Glutamatergic neuron (in vitro differentiated cells): ENCODE results near the gene SLAIN2. TPM values are rescaled to one million over a fixed set of nuclear protein-coding genes. Genes with fewer than 3 reads are reported as not detected.

Experiments used
- DNase-seq: peaks from one replicate; pipeline ENCODE4 v3.0.0; 2022
- H3K27ac Mint-ChIP-seq: one replicate; pipeline ENCODE4 v1.8.0; 2020; ENCODE audit warnings: mild to moderate bottlenecking, mixed read lengths, inconsistent platforms; ENCODE audit not compliant: unreplicated experiment
- H3K27me3 Mint-ChIP-seq: one replicate; pipeline ENCODE4 v1.8.0; 2020; ENCODE audit warnings: mild to moderate bottlenecking, moderate library complexity, mixed read lengths, inconsistent platforms; ENCODE audit not compliant: unreplicated experiment
- H3K36me3 Mint-ChIP-seq: one replicate; pipeline ENCODE4 v1.8.0; 2020; ENCODE audit warnings: mild to moderate bottlenecking, mixed read lengths, inconsistent platforms; ENCODE audit not compliant: unreplicated experiment
- H3K4me1 Mint-ChIP-seq: one replicate; pipeline ENCODE4 v1.8.0; 2020; ENCODE audit warnings: mild to moderate bottlenecking, low read depth, mixed read lengths, inconsistent platforms; ENCODE audit not compliant: unreplicated experiment
- H3K4me3 Mint-ChIP-seq: one replicate; pipeline ENCODE4 v1.8.0; 2020; ENCODE audit warnings: mild to moderate bottlenecking, mixed read lengths, inconsistent platforms; ENCODE audit not compliant: unreplicated experiment
- H3K9me3 Mint-ChIP-seq: one replicate; pipeline ENCODE4 v1.8.0; 2020; ENCODE audit warnings: mild to moderate bottlenecking, moderate library complexity, mixed read lengths, inconsistent platforms; ENCODE audit not compliant: unreplicated experiment
- total RNA-seq: library from RNA; stranded (reverse); fragmentation: NEBNext Ultra II Directional; extraction: Animal tissue kit (Norgen Biotek cat#: 25700); gene quantifications from one replicate; pipeline ENCODE4 v1.2.1, GENCODE V29; 2021; ENCODE audit not compliant: unreplicated experiment
- TF ChIP-seq, protein P1 (sequence below): fragments of 200-600 bp; sonication (generic); IDR thresholded peaks from one replicate; pipeline ENCODE4 v1.5.0; 2021; ENCODE audit not compliant: partially characterized antibody, unreplicated experiment

The SLAIN2 gene
- total RNA-seq, 1 donor from 2014 or later, result 72.6 TPM

DNA sequence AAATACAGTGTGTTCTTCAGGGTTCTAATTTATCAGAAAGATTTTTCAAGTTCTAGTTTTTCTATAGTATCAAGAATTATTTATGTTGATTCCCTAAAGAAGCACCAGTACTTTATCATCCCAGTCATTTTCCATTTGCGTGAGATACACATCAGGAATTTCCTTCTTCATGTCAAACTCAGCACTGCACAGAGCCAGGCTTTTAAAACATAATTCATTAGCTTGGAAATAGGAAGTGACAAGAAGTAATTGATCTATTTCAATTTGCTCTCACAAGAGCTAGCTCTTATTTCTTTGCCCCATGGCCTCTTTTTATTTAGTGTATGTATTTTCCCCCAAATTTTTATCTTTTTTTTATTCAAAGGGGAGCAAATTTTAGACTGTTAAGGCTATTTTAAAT lies 128.8 kb downstream of the SLAIN2 start:
- Mint-ChIP-seq H3K27me3 (peaks cover 5% of the 10 kb centered on the region), H3K27ac (peak overlapping the region; percentile 67), H3K4me3 (peak overlapping the region; percentile 31), H3K9me3 (peaks cover 9% of the 10 kb centered on the region), H3K4me1 (peaks cover 12% of the 10 kb centered on the region), H3K36me3 (no peaks in the 10 kb centered on the region)
- TF ChIP-seq, protein P1, sequence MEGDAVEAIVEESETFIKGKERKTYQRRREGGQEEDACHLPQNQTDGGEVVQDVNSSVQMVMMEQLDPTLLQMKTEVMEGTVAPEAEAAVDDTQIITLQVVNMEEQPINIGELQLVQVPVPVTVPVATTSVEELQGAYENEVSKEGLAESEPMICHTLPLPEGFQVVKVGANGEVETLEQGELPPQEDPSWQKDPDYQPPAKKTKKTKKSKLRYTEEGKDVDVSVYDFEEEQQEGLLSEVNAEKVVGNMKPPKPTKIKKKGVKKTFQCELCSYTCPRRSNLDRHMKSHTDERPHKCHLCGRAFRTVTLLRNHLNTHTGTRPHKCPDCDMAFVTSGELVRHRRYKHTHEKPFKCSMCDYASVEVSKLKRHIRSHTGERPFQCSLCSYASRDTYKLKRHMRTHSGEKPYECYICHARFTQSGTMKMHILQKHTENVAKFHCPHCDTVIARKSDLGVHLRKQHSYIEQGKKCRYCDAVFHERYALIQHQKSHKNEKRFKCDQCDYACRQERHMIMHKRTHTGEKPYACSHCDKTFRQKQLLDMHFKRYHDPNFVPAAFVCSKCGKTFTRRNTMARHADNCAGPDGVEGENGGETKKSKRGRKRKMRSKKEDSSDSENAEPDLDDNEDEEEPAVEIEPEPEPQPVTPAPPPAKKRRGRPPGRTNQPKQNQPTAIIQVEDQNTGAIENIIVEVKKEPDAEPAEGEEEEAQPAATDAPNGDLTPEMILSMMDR, result no peak
- DNase-seq, result no peak

DNA sequence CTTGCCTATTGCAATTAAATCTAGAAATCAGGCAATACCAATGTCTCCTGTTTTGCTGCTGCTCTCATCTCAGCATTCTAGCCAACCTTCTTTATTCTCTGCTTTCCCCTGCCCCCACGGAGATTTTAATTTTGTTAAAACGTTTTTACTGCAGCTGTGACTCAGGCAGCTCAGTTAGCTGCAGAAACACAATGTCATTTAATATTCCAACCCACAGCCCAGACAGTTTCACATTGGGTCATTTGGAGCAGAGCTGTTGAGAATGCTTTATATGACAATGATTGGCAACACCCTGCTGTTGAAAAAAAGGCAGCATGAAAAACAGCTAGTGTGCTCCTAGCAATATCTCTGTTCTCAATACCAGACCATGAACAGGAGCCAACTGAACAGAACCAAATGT lies 129.2 kb downstream of the SLAIN2 start:
- H3K36me3 Mint-ChIP-seq, result no peaks in the 10 kb centered on the region
- H3K27me3 Mint-ChIP-seq, result peaks cover 5% of the 10 kb centered on the region
- DNase-seq, result no peak
- peaks cover 12% of the 10 kb centered on the region for H3K4me1 Mint-ChIP-seq
- H3K4me3 Mint-ChIP-seq, result peak overlapping the region; percentile 31
- TF ChIP-seq, protein P1, result no peak
- peaks cover 9% of the 10 kb centered on the region for H3K9me3 Mint-ChIP-seq
- H3K27ac Mint-ChIP-seq, result peak overlapping the region; percentile 67

DNA sequence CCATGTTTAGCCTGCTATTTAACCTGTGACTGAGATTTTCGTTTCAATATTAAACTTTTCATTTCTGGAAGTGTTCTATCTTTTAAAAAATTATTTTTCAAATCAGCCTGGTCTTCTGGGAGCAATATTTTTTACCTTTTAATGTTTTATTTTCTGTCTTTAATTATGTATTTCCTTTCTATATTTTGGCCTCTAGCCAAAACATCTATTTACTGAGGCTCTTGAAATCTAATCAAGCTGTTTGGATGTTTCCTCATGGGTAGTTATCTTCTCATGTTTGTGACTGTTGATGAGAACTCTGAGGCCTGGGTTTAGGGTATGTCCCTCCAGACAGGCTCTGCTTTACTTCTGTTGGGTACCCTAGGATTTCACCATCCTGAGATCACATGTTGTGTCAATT lies 131.5 kb downstream of the SLAIN2 start:
- Mint-ChIP-seq H3K4me1 (peaks cover 6% of the 10 kb centered on the region), H3K36me3 (no peaks in the 10 kb centered on the region), H3K27me3 (peaks cover 5% of the 10 kb centered on the region), H3K27ac (no peak overlapping the region), H3K4me3 (no peak overlapping the region), H3K9me3 (peaks cover 7% of the 10 kb centered on the region)
- no peak for DNase-seq
- TF ChIP-seq, protein P1, result no peak

DNA sequence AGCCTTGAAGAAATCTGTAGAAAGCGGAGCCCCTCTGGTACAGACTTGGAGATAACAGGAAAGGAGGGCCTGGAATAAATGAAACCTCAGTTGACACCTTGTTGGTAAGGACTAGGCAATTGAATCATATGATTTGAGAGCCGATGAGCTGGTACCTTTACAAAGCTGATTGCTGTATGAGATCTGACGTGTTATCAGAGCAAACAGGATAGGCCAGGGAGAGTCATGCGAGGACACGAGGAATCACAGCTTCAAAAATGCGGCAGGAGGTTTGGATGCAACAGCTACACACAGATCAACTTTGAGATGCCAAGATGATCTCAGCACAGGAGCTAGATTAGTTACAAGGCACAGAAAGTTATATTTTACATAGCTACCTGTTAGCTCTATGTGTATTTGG lies 134.4 kb downstream of the SLAIN2 start:
- H3K4me1 Mint-ChIP-seq, result no peaks in the 10 kb centered on the region
- TF ChIP-seq, protein P1, result no peak
- no peaks in the 10 kb centered on the region for H3K27me3 Mint-ChIP-seq
- H3K9me3 Mint-ChIP-seq, result peaks cover 2% of the 10 kb centered on the region
- no peaks in the 10 kb centered on the region for H3K36me3 Mint-ChIP-seq
- no peak overlapping the region for H3K4me3 Mint-ChIP-seq
- no peak overlapping the region for H3K27ac Mint-ChIP-seq
- DNase-seq, result no peak

Other genes starting within 250 kb of the SLAIN2 start
- not detected for gene TXK, start 207.3 kb upstream of the SLAIN2 start, total RNA-seq
- gene TEC, start 71.7 kb upstream of the SLAIN2 start, total RNA-seq, result 0.37 TPM
- 7.1 TPM for gene SLC10A4, start 141.8 kb downstream of the SLAIN2 start, total RNA-seq
- gene ZAR1, start 148.7 kb downstream of the SLAIN2 start, total RNA-seq, result 0.49 TPM